MM.1S (cell line): ENCODE data around the gene LCP1.

Source experiments
- DNase-seq: peaks from one replicate; pipeline ENCODE4 v3.0.0-alpha.2; 2015
- H2AFZ ChIP-seq: fragments of 300-600 bp; sonication (generic); 2 replicates; pipeline ENCODE4 v1.6.0; 2016; ENCODE audit warnings: antibody characterized with exemption, low read length
- H3F3A ChIP-seq: fragments of 300-600 bp; sonication (generic); 2 replicates; pipeline ENCODE4 v1.6.1; 2016; ENCODE audit warnings: mild to moderate bottlenecking, antibody characterized with exemption, low read length, moderate library complexity, mixed read lengths; ENCODE audit not compliant: insufficient read depth
- H3K27ac ChIP-seq: fragments of 300-600 bp; sonication (generic); 2 replicates; pipeline ENCODE4 v1.5.1; 2016; ENCODE audit warnings: mild to moderate bottlenecking, low read length
- H3K27me3 ChIP-seq: fragments of 300-600 bp; sonication (generic); replicated peaks from 2 replicates; pipeline ENCODE4 v1.6.0; 2016; ENCODE audit warnings: low read length; ENCODE audit not compliant: insufficient read depth
- H3K36me3 ChIP-seq: fragments of 300-600 bp; sonication (generic); replicated peaks from 2 replicates; pipeline ENCODE4 v1.6.1; 2016; ENCODE audit warnings: mild to moderate bottlenecking, low read length, mixed read lengths; ENCODE audit not compliant: insufficient read depth
- H3K4me1 ChIP-seq: fragments of 300-600 bp; sonication (generic); 2 replicates; pipeline ENCODE4 v1.6.1; 2016; ENCODE audit warnings: low read length, mixed read lengths
- H3K4me2 ChIP-seq: fragments of 300-600 bp; sonication (generic); 2 replicates; pipeline ENCODE4 v1.6.0; 2016; ENCODE audit warnings: low read depth, low read length
- H3K4me3 ChIP-seq: fragments of 300-600 bp; sonication (generic); 2 replicates; pipeline ENCODE4 v1.5.1; 2016; ENCODE audit warnings: low read length, mixed read lengths
- H3K79me2 ChIP-seq: fragments of 300-600 bp; sonication (generic); 2 replicates; pipeline ENCODE4 v1.6.1; 2016; ENCODE audit warnings: mixed run types, low read length, mixed read lengths
- H3K9ac ChIP-seq: fragments of 300-600 bp; sonication (generic); 2 replicates; pipeline ENCODE4 v1.6.1; 2016; ENCODE audit warnings: low read length, mixed read lengths
- H3K9me2 ChIP-seq: fragments of 300-600 bp; sonication (generic); replicated peaks from 2 replicates; pipeline ENCODE4 v1.6.1; 2016; ENCODE audit warnings: mild to moderate bottlenecking, low read length, mixed read lengths; ENCODE audit not compliant: insufficient read depth
- H3K9me3 ChIP-seq: fragments of 300-600 bp; sonication (generic); replicated peaks from 2 replicates; pipeline ENCODE4 v1.6.1; 2016; ENCODE audit warnings: mild to moderate bottlenecking, low read length, mixed read lengths; ENCODE audit not compliant: insufficient read depth
- H4K20me1 ChIP-seq: fragments of 300-600 bp; sonication (generic); 2 replicates; pipeline ENCODE4 v1.6.1; 2016; ENCODE audit warnings: mild to moderate bottlenecking, low read length, moderate library complexity, mixed read lengths; ENCODE audit not compliant: insufficient read depth
- CTCF ChIP-seq: fragments of 300-600 bp; sonication (generic); IDR thresholded peaks from 2 replicates; pipeline ENCODE4 v1.5.1; 2016; ENCODE audit warnings: antibody characterized with exemption, low read length, mixed read lengths
- EZH2 ChIP-seq: fragments of 300-600 bp; sonication (generic); optimal IDR thresholded peaks from 2 replicates; pipeline ENCODE3; 2017; ENCODE audit warnings: low read depth, mild to moderate bottlenecking, antibody characterized with exemption, low read length, mixed read lengths
- EZH2phosphoT487 ChIP-seq: fragments of 300-600 bp; sonication (generic); IDR thresholded peaks from 2 replicates; pipeline ENCODE4 v1.6.1; 2018; ENCODE audit warnings: antibody characterized with exemption, low read length

The LCP1 gene

GRCh38 chr13:46142776-46143175, 39.2 kb downstream of the LCP1 start:
- Histone ChIP-seq H3K27ac (no peak overlapping the region), H3K4me3 (no peak overlapping the region), H3K4me2 (no peak overlapping the region), H3K9me2 (no peaks in the 10 kb centered on the region), H3K36me3 (peaks cover 17% of the 10 kb centered on the region), H2AFZ (no peak overlapping the region), H4K20me1 (no peaks in the 10 kb centered on the region), H3K9me3 (no peaks in the 10 kb centered on the region), H3K9ac (no peak overlapping the region), H3F3A (0 out of 2 replicates have a peak, but pooled peaks cover 3% of the 10 kb centered on the region), H3K4me1 (no peaks in the 10 kb centered on the region), H3K79me2 (peaks cover 55% of the 10 kb centered on the region), H3K27me3 (no peaks in the 10 kb centered on the region)
- DNase-seq, result no peak
- TF ChIP-seq EZH2 (no peak), EZH2phosphoT487 (no peak), CTCF (no peak)

- DNase-seq, result no peak
- Histone ChIP-seq H3K9ac (no peak overlapping the region), H3K27me3 (no peaks in the 10 kb centered on the region), H2AFZ (no peak overlapping the region), H3K4me1 (no peaks in the 10 kb centered on the region), H3K9me2 (no peaks in the 10 kb centered on the region), H3K36me3 (peaks cover 9% of the 10 kb centered on the region), H3K4me2 (no peak overlapping the region), H3K9me3 (no peaks in the 10 kb centered on the region), H3K79me2 (peaks cover 45% of the 10 kb centered on the region), H3F3A (0 out of 2 replicates have a peak, but pooled peaks cover 8% of the 10 kb centered on the region), H3K27ac (no peak overlapping the region), H4K20me1 (0 out of 2 replicates have a peak, but pooled peaks cover 4% of the 10 kb centered on the region), H3K4me3 (no peak overlapping the region)
- TF ChIP-seq EZH2phosphoT487, result no peak
- TF ChIP-seq EZH2, result no peak
- no peak for TF ChIP-seq CTCF
Measured at GRCh38 chr13:46140044-46140443, 41.9 kb downstream of the LCP1 start.

- no peak overlapping the region for H2AFZ ChIP-seq
- no peaks in the 10 kb centered on the region for H3K9me3 ChIP-seq
- H3F3A ChIP-seq, result 0 out of 2 replicates have a peak, but pooled peaks cover 8% of the 10 kb centered on the region
- TF ChIP-seq EZH2phosphoT487 (no peak), EZH2 (no peak), CTCF (no peak)
- H3K9me2 ChIP-seq, result no peaks in the 10 kb centered on the region
- no peak overlapping the region for H3K4me2 ChIP-seq
- peaks cover 38% of the 10 kb centered on the region for H3K79me2 ChIP-seq
- H4K20me1 ChIP-seq, result 0 out of 2 replicates have a peak, but pooled peaks cover 4% of the 10 kb centered on the region
- no peaks in the 10 kb centered on the region for H3K27me3 ChIP-seq
- no peak for DNase-seq
- H3K36me3 ChIP-seq, result no peaks in the 10 kb centered on the region; the same call in 1 of the 2 replicates
- no peak overlapping the region for H3K9ac ChIP-seq
- no peak overlapping the region for H3K27ac ChIP-seq
- no peak overlapping the region for H3K4me3 ChIP-seq
- no peaks in the 10 kb centered on the region for H3K4me1 ChIP-seq
Measured at GRCh38 chr13:46137627-46138317, 44.2 kb downstream of the LCP1 start.
